Mesenchymal stem cell (in vitro differentiated cells and primary cell): ENCODE measurements around the gene PTGR3.
A peak's percentile ranks its signal among the peaks of the same experiment; 100 is the strongest.

Experiments
- DNase-seq: peaks from one replicate; pipeline ENCODE4 v3.0.0-alpha.2; 2013
- H2AFZ ChIP-seq: one replicate; pipeline ENCODE4 v1.6.1; 2013; ENCODE audit warnings: low read depth, mild to moderate bottlenecking, control low read depth, inconsistent platforms, low read length, moderate library complexity
- H2AK5ac ChIP-seq: 2 replicates; pipeline ENCODE4 v1.6.1; 2013; ENCODE audit warnings: low read length, moderate library complexity, mild to moderate bottlenecking, inconsistent platforms; ENCODE audit not compliant: severe bottlenecking
- H2BK120ac ChIP-seq: one replicate; pipeline ENCODE4 v1.6.1; 2013; ENCODE audit warnings: low read depth, mild to moderate bottlenecking, inconsistent platforms, low read length, moderate library complexity
- H2BK12ac ChIP-seq, 2 experiments: one replicate each; pipeline ENCODE4 v1.6.1; 2013; ENCODE audit warnings: inconsistent platforms in 2 of 2, low read length in 2 of 2, mild to moderate bottlenecking in 2 of 2, moderate library complexity in 2 of 2, control low read depth in 1 of 2
- H2BK15ac ChIP-seq: one replicate; pipeline ENCODE4 v1.6.1; 2013; ENCODE audit warnings: mild to moderate bottlenecking, low read depth, inconsistent platforms; ENCODE audit not compliant: poor library complexity, severe bottlenecking
- H2BK5ac ChIP-seq: 2 replicates; pipeline ENCODE4 v1.6.1; 2013; ENCODE audit warnings: low read depth, mild to moderate bottlenecking, low read length, control low read depth, inconsistent platforms; ENCODE audit not compliant: poor library complexity, severe bottlenecking
- H3K14ac ChIP-seq, 2 experiments: one replicate each; pipeline ENCODE4 v1.6.1; 2013; ENCODE audit warnings: inconsistent platforms in 2 of 2, low read length in 2 of 2, control low read depth in 1 of 2, mild to moderate bottlenecking in 1 of 2, moderate library complexity in 1 of 2
- H3K18ac ChIP-seq, 2 experiments: one replicate each; pipeline ENCODE4 v1.6.1; 2013; ENCODE audit warnings: inconsistent platforms in 2 of 2, low read length in 2 of 2, control low read depth in 1 of 2, low read depth in 1 of 2, mild to moderate bottlenecking in 1 of 2
- H3K23ac ChIP-seq, 2 experiments: one replicate each; pipeline ENCODE4 v1.6.1; 2013; ENCODE audit warnings: inconsistent platforms in 2 of 2, low read length in 2 of 2, mild to moderate bottlenecking in 2 of 2, moderate library complexity in 2 of 2, control low read depth in 1 of 2
- H3K27ac ChIP-seq: 2 replicates; pipeline ENCODE4 v1.5.1; 2013; ENCODE audit warnings: mild to moderate bottlenecking, moderate library complexity, low read length, control low read depth, inconsistent platforms; ENCODE audit not compliant: poor library complexity, severe bottlenecking
- H3K27me3 ChIP-seq, 2 experiments: 2 replicates each; pipeline versions ENCODE4 v1.6.1 to v1.7.0; 2013; ENCODE audit warnings: low read length in 2 of 2, mild to moderate bottlenecking in 2 of 2, moderate library complexity in 2 of 2, control low read depth in 1 of 2, inconsistent platforms in 1 of 2; ENCODE audit not compliant: control insufficient read depth in 1 of 2, insufficient read depth in 1 of 2
- H3K36me3 ChIP-seq, 2 experiments: 2 replicates each; pipeline versions ENCODE4 v1.6.1 to v1.7.0; 2013; ENCODE audit warnings: low read length in 2 of 2, control low read depth in 1 of 2, inconsistent platforms in 1 of 2, low read depth in 1 of 2, mild to moderate bottlenecking in 1 of 2; ENCODE audit not compliant: insufficient read depth in 2 of 2, control insufficient read depth in 1 of 2
- H3K4ac ChIP-seq, 2 experiments: one replicate each; pipeline ENCODE4 v1.6.1; 2013; ENCODE audit warnings: inconsistent platforms in 2 of 2, low read length in 2 of 2, mild to moderate bottlenecking in 2 of 2, moderate library complexity in 2 of 2, control low read depth in 1 of 2, low read depth in 1 of 2
- H3K4me1 ChIP-seq: 2 replicates; pipeline ENCODE4 v1.6.1; 2013; ENCODE audit warnings: low read depth, low read length, control low read depth; ENCODE audit not compliant: control insufficient read depth, insufficient read depth
- H3K4me2 ChIP-seq: 2 replicates; pipeline ENCODE4 v1.6.1; 2013; ENCODE audit warnings: low read length, mild to moderate bottlenecking, inconsistent platforms; ENCODE audit not compliant: poor library complexity, severe bottlenecking
- H3K4me3 ChIP-seq, 2 experiments: 2 replicates each; pipeline versions ENCODE4 v1.5.1 to v1.7.0; 2013; ENCODE audit warnings: low read length in 2 of 2, mild to moderate bottlenecking in 2 of 2, control low read depth in 1 of 2, low read depth in 1 of 2; ENCODE audit not compliant: insufficient read depth in 1 of 2
- H3K79me1 ChIP-seq: replicated peaks from 2 replicates; pipeline ENCODE4 v1.6.1; 2013; ENCODE audit warnings: mild to moderate bottlenecking, control low read depth, low read length, inconsistent platforms; ENCODE audit not compliant: poor library complexity, severe bottlenecking
- H3K9ac ChIP-seq: 2 replicates; pipeline ENCODE4 v1.7.0; 2013; ENCODE audit warnings: mild to moderate bottlenecking, low read length, moderate library complexity
- H3K9me3 ChIP-seq: 2 replicates; pipeline ENCODE4 v1.7.0; 2013; ENCODE audit warnings: mild to moderate bottlenecking, low read length; ENCODE audit not compliant: control insufficient read depth
- H4K8ac ChIP-seq: one replicate; pipeline ENCODE4 v1.6.1; 2013; ENCODE audit warnings: inconsistent platforms, mild to moderate bottlenecking, low read length, moderate library complexity
- H4K91ac ChIP-seq: one replicate; pipeline ENCODE4 v1.6.1; 2013; ENCODE audit warnings: mild to moderate bottlenecking, low read length, inconsistent platforms
- WGBS: methylation state at CpG from one replicate; pipeline ENCODE4 v1.1.7; 2013; ENCODE audit warnings: mixed read lengths; 5-methylcytosine and 5-hydroxymethylcytosine counted together

Gene PTGR3

GRCh38 chr18:75161256-75162028 is 47.5 kb downstream of the PTGR3 start:
- H2BK15ac ChIP-seq, result no peak overlapping the region
- peak overlapping the region in 1 of 2 experiments; percentile 81 for H3K4me3 ChIP-seq
- H3K18ac ChIP-seq, result no peak overlapping the region
- no peak overlapping the region for H2AFZ ChIP-seq
- H3K23ac ChIP-seq, result no peak overlapping the region
- no peak overlapping the region for H2BK12ac ChIP-seq
- peak; percentile 16 for DNase-seq
- no peak overlapping the region for H4K91ac ChIP-seq
- peaks cover 4 to 19% of the 10 kb centered on the region in 2 experiments for H3K27me3 ChIP-seq
- no peaks in the 10 kb centered on the region for H3K79me1 ChIP-seq
- H4K8ac ChIP-seq, result no peak overlapping the region
- H3K27ac ChIP-seq, result no peak overlapping the region
- no peak overlapping the region for H2BK120ac ChIP-seq
- H2AK5ac ChIP-seq, result no peak overlapping the region
- 90% methylated on average over 14 of the region's 14 CpGs for WGBS
- no peak overlapping the region for H3K14ac ChIP-seq
- H3K4me2 ChIP-seq, result no peak overlapping the region
- peak overlapping the region; percentile 70 for H3K9ac ChIP-seq
- H2BK5ac ChIP-seq, result no peak overlapping the region
- H3K4me1 ChIP-seq, result no peaks in the 10 kb centered on the region
- H3K4ac ChIP-seq, result no peak overlapping the region
- H3K36me3 ChIP-seq, result no peaks in the 10 kb centered on the region
- H3K9me3 ChIP-seq, result no peaks in the 10 kb centered on the region

- Histone ChIP-seq H3K9ac (peak overlapping the region; percentile 50), H2AK5ac (no peak overlapping the region), H3K4ac (no peak overlapping the region), H2BK15ac (no peak overlapping the region), H2BK12ac (no peak overlapping the region), H2AFZ (no peak overlapping the region), H3K27me3 (peaks cover 4 to 13% of the 10 kb centered on the region in 2 experiments), H3K23ac (no peak overlapping the region), H3K4me2 (no peak overlapping the region), H3K79me1 (no peaks in the 10 kb centered on the region), H3K4me1 (no peaks in the 10 kb centered on the region), H3K27ac (no peak overlapping the region), H4K8ac (no peak overlapping the region), H4K91ac (no peak overlapping the region), H3K14ac (no peak overlapping the region), H3K18ac (no peak overlapping the region), H2BK5ac (no peak overlapping the region), H2BK120ac (no peak overlapping the region), H3K4me3 (peak overlapping the region in 1 of 2 experiments; percentile 79), H3K9me3 (no peaks in the 10 kb centered on the region), H3K36me3 (no peaks in the 10 kb centered on the region)
- WGBS, result 55% methylated on average over 11 of the region's 13 CpGs
- DNase-seq, result no peak
Observed at GRCh38 chr18:75160364-75160763, 48.6 kb downstream of the PTGR3 start.

GRCh38 chr18:75159646-75160356 is 49.1 kb downstream of the PTGR3 start:
- H3K27ac ChIP-seq, result no peak overlapping the region
- H3K79me1 ChIP-seq, result no peaks in the 10 kb centered on the region
- H3K18ac ChIP-seq, result no peak overlapping the region
- no peak overlapping the region for H2BK120ac ChIP-seq
- H2AFZ ChIP-seq, result no peak overlapping the region
- no peak overlapping the region for H2BK5ac ChIP-seq
- WGBS, result 78% methylated on average over 16 of the region's 16 CpGs
- H3K4me3 ChIP-seq, result peak overlapping the region in 1 of 2 experiments; percentile 79
- no peak overlapping the region for H3K4ac ChIP-seq
- no peak overlapping the region for H2BK15ac ChIP-seq
- H4K91ac ChIP-seq, result no peak overlapping the region
- H2BK12ac ChIP-seq, result no peak overlapping the region
- peaks cover 1 to 13% of the 10 kb centered on the region in 2 experiments for H3K27me3 ChIP-seq
- no peak overlapping the region for H3K4me2 ChIP-seq
- H3K14ac ChIP-seq, result no peak overlapping the region
- no peak overlapping the region for H2AK5ac ChIP-seq
- H3K4me1 ChIP-seq, result no peaks in the 10 kb centered on the region
- H3K9me3 ChIP-seq, result no peaks in the 10 kb centered on the region
- no peak for DNase-seq
- no peak overlapping the region for H4K8ac ChIP-seq
- H3K36me3 ChIP-seq, result no peaks in the 10 kb centered on the region
- H3K23ac ChIP-seq, result no peak overlapping the region
- H3K9ac ChIP-seq, result peak overlapping the region; percentile 50

GRCh38 chr18:75159238-75159518 is 49.8 kb downstream of the PTGR3 start:
- no peak overlapping the region for H4K91ac ChIP-seq
- H3K36me3 ChIP-seq, result no peaks in the 10 kb centered on the region
- peaks cover 0 to 12% of the 10 kb centered on the region in 2 experiments for H3K27me3 ChIP-seq
- H2BK12ac ChIP-seq, result no peak overlapping the region
- H3K4me1 ChIP-seq, result no peaks in the 10 kb centered on the region
- H3K23ac ChIP-seq, result no peak overlapping the region
- no peak overlapping the region for H3K18ac ChIP-seq
- peaks cover 4% of the 10 kb centered on the region for H3K9me3 ChIP-seq
- H3K79me1 ChIP-seq, result no peaks in the 10 kb centered on the region
- no peak overlapping the region for H2AFZ ChIP-seq
- no peak overlapping the region for H2BK120ac ChIP-seq
- no peak overlapping the region for H3K14ac ChIP-seq
- no peak overlapping the region for H3K4ac ChIP-seq
- no peak overlapping the region for H3K9ac ChIP-seq
- H4K8ac ChIP-seq, result no peak overlapping the region
- H3K4me2 ChIP-seq, result no peak overlapping the region
- 86% methylated on average over 8 of the region's 9 CpGs for WGBS
- H2BK15ac ChIP-seq, result no peak overlapping the region
- H3K4me3 ChIP-seq, result no peak overlapping the region
- no peak overlapping the region for H3K27ac ChIP-seq
- H2AK5ac ChIP-seq, result no peak overlapping the region
- no peak overlapping the region for H2BK5ac ChIP-seq
- DNase-seq, result no peak
